DLD1 (cell line): Measurements from ENCODE around the gene ARHGAP10.

Experiments
- in situ Hi-C: cut with HindIII; loops from 2 replicates; pipeline ENCODE4 v1.10.0; 2017; ENCODE audit warnings: low sequenced_read_pairs

Gene ARHGAP10

GRCh38 chr4:147844781-147845180 lies 112.9 kb downstream of the ARHGAP10 start:
- in situ Hi-C loops = no loop called here

DNA sequence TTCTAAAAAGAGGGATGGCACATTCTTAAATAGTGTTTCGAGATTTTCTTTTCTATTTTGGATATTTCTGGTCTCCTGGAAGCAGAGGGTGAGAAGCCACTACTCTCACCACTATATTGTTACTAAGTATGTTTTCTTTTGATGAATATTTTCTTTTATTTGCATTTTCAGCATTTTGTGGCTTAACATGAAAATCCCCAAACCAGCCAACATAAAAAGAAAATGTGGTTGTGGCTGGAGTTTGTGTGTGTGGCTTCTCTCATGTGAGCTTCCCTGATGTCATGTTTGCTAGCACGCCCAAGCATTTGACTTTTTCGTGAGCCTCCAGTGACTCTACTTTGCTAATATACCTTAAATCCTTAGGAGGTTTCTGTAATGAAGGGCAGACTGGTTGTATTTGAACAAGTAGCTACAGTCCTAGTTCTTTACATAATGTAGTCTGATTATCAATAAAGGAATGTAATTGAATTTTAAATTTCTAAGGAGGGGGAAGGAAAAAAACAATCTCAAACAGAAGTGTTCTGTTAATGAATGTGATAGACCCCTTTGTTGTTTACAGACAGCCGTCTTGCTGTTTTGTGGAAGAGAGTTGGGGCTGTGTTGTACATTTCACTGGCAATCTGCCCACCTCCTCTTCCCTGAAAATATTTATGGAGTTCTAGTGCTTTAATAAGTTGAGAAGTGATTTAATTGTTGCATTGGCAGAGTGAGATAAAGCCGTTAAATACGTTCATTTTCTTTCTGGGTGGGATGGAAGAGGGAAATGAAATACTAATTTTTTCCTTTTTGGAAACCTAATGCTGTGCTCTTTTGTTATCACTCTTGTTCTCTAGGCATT lies 114.6 kb downstream of the ARHGAP10 start:
- in situ Hi-C loops = no loop called here

DNA sequence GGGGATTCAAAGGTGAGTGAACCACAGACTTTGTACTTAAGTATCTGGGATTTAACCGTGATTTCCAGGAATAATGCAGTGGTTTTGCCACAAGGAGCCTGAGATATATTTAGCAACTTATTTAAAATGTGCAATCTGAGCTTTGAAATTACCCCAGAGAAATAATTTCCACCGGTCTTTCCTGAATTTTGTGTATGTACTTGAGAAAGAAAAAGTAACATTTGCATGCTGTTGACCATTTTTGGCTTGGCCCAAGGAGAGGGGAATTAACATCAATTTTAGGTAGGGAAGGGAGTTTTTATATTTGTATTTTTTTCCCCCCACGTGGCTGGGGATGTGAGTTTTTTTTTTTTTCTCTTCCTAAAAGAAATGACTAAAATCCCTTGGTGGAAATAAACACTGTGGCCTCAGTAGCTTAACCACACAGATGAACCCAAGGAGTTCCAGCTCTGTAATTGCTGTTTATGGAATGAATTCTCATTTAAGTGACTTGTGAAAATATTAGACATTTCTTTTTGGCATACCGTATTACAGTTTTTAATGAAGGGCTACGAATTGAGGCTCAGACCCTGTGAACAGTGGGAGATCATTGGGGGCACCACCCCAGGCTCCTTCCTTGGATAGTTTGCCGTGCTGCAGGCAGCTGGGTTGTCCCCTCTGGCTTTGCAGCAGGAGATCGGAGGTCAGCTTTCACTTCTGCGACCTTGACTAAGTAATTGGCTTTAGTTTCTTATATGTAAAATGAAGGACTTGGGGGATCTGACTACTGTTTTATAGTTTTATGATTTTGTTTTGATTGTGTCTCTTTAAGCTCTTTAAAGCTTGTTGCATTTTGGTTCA lies 116.1 kb downstream of the ARHGAP10 start:
- in situ Hi-C loops = no loop called here

DNA sequence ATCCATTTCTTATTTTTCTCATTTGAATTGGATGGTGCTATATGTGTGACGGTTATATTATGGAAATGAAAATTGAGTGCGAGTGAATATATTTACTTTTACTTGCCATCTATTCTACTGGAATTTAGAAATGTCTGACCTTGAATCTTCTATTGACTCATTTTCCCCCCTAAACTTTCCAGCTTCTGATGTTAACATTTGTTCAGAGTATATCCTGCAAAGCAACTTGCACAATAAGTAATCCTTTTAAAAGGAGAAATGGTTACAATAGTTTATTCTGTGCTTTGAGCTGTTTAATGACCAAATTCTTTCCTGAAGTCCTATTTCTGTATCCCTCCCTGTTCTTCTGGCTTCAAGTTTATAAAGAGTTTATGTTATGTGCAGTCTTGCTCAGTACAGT lies 116.7 kb downstream of the ARHGAP10 start:
- in situ Hi-C loops = no loop called here

- in situ Hi-C loops = no loop called here
Observed at GRCh38 chr4:147851135-147851534, 119.2 kb downstream of the ARHGAP10 start.

DNA sequence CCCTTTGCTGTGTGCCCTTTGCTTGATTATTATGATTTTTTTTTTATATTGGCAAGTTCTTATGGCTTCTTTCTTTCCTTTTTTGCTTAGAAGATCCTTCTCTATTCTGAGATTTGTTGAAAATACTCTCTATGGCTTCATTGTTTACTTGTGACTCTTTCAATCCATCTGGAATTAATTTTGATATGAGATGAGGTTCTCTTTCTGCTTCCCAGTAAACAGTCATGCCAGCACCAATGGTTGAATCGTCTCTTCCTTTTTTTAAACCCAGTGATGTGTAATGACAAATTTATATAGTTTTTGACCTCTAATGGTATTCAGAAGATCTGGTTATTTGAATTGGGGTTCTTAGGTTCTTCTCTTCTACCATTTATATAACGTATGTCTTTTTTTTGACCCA lies 121.8 kb downstream of the ARHGAP10 start:
- in situ Hi-C loops = no loop called here

GRCh38 chr4:147854154-147854553 lies 122.3 kb downstream of the ARHGAP10 start:
- in situ Hi-C loops = no loop called here

DNA sequence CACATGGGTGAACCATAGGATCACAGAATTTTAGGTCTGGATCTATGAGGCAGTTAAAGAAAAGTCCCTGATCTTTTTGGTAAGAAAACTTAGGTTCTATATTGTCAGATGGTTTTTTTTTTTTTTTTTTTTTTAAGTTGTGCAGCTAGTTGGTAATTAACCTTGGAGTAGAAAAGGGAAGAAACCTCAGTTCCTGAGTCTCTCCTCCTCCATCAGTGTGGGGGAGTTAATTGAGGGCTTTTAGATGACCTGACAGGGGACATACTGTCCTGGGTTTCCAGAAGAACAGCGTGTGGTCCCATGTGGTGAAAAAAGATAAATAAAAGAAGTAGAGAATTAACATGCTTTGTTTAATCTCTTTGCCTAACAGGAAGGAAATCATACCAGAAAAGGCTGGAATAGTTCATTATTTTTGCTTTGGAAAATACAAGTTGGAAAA lies 123.7 kb downstream of the ARHGAP10 start:
- in situ Hi-C loops = no loop called here

DNA sequence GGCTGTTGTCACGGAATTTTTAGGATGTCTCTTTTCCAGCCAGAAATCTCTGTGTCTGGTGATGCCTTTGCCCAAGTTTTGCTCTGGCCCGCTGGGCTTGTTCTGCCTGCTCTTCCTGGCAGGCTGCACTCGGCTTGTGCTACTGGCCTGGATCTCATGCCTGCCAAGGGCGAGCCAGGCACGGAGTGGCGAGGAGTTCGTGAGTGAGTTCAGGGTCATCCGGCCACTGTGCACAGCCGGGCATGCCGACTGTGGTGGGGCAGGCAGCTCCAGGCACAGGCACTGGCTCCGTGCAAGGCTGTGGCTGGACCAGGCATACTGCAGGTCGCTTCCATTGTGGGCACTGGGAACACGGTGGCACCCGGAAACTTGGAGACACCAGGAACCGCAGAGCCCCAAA lies 129.1 kb downstream of the ARHGAP10 start:
- in situ Hi-C loops = no loop called here

- in situ Hi-C loops = no loop called here
Observed at GRCh38 chr4:147862043-147862692, 130.3 kb downstream of the ARHGAP10 start.

DNA sequence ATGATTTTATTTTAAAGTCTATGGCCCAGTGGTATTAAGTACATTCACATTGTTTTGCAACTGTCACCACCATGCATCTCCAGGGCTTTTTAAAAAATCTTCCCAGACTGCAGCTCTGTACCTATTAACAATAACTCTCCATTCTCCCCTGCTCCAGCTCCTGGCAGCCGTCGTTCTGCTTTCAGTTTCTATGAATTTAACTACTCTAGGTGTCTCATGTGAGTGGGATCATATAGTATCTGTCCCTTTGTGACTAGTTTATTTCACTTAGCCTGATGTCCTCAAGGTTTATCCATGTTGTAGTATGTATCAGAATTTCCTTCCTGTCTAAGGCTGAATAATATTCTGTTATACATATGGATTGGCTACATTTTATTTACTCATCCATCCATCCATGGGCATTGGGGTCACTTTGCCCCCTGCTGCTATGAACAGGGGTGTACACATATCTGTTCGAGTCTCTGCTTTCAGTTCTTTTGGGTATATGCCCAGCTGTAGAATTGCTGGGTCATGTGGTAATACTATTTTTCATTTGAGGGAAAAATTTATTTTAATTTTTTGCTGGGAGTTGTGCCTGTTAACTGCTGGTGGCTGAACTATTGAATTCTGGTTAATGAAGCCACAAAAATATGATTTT lies 131.3 kb downstream of the ARHGAP10 start:
- in situ Hi-C loops = no loop called here

- in situ Hi-C loops = no loop called here
Observed at GRCh38 chr4:147863808-147864472, 132.1 kb downstream of the ARHGAP10 start.

DNA sequence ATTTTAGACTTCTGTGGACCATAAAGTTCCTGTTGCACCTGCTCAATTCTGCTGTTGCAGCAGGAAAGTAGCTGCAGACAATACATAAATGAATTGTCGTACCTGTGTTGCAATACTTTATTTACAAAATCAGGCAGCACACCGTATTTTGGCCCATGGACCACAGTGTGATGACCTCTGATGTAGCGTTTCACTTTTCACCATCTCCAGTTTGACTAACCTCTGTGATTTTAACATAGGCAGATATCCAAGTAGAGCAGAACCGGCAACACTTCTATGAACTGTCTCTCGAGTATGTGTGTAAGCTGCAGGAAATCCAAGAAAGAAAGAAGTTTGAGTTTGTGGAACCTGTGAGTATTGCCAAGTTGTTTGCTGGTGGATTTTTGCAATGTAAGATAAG lies 132.7 kb downstream of the ARHGAP10 start:
- in situ Hi-C loops = loop anchor here (5.0 kb wide), 1 partner anchor 142 kb away; no protein-coding TSS in a partner anchor

- in situ Hi-C loops = loop anchor here (5.0 kb wide), 1 partner anchor 144 kb away; no protein-coding TSS in a partner anchor
Observed at GRCh38 chr4:147865926-147866325, 134.0 kb downstream of the ARHGAP10 start.

- in situ Hi-C loops = loop anchor here (5.0 kb wide), 1 partner anchor 144 kb away; no protein-coding TSS in a partner anchor
Observed at GRCh38 chr4:147866532-147867271, 134.8 kb downstream of the ARHGAP10 start.

- in situ Hi-C loops = no loop called here
Observed at GRCh38 chr4:147874109-147874508, 142.2 kb downstream of the ARHGAP10 start.

- in situ Hi-C loops = no loop called here
Observed at GRCh38 chr4:147877308-147877771, 145.5 kb downstream of the ARHGAP10 start.

GRCh38 chr4:147879676-147880075 lies 147.8 kb downstream of the ARHGAP10 start:
- in situ Hi-C loops = no loop called here

DNA sequence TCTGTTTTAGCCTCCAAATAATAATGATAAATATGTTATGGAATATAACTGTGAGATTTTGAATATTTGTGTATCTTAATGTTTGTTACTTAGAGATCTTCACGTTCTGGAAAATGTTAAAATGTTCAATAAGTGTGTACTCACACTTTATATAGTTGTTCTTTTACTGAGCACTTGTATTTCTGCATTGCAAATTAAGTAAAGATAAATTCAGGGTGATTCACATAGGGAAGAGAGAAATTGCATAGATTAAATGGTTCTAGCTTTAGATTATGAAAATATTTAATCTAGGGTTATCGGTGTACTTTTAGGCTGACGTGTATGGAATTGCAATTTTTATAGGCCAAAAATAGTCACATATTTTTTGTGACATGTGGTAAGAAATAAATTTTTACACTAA lies 148.6 kb downstream of the ARHGAP10 start:
- in situ Hi-C loops = no loop called here
